Midbrain (tissue), 1 donor: ENCODE data around the gene GOLT1A.

Experiments used
- DNase-seq: peaks from one replicate; lab custom pipeline; 2025; lab: John Stamatoyannopoulos, UW

The GOLT1A gene

DNA sequence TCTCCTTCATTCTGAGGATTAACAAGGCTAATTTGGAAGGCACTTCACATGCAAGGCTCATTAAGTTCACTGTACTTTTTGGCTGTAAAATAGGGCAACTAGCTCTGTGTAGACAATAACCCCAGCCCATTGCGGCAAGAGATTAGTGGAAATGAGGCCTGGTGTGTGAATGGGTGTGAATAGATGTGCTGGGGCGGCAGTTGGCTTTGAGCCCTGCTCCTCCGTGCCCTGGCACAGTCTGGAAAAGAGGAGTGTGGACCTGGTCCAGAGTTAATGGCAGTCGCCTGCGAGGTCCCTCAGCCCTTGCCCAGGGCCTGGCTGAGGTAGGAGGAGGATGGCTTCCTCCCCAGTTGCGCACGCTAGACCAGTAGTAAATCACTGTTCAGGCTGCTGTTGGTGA lies 22.3 kb downstream of the GOLT1A start:
- peak; percentile 66 for DNase-seq

DNA sequence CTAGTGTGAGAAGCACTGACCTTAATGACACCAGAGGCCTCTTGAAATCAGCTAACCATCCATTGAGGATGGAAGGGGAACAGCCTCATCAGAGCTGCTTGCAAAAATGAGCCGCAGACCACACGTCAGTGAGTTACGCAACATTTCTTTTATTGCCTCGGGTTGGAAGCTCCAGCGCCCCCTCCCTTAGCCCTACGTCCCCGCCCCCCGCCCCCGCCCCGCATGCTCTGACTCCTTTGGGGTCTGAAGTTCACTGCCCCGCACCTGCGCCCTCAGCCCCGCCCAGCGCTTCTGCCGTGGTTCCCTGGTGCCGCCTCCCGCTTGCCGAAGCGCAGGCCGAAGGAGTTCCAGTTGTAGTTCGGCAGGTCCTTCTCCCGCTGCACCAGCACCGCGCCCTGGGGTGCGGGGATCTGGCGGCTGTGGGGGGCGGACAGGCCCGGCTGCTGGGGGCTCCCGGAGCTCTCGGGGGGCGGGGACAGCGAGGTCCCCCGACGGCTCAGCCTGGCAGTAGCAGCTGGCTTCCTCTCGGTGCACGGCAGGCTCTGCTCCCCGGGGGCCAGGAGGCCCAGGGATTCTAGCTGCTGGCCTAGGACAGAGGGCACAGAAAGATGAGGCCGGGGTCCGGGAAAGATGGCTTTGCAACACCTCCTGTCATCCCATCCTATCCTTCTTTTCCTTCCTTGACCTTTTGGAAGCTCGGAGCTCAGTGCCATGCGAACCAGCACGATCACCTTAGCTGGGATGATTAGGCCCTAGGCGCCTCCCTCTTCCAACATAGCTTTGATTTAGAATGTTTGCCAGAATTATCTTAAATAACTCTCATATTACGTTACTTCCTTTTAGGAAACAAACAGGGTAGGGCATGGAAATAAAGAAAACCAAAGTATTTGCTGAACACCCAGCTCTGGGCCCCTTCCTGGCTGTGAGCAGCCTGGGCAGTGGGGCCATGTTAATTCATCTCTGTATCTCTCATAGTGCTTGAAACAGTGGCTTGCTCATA lies 23.3 kb downstream of the GOLT1A start:
- no peak for DNase-seq

DNA sequence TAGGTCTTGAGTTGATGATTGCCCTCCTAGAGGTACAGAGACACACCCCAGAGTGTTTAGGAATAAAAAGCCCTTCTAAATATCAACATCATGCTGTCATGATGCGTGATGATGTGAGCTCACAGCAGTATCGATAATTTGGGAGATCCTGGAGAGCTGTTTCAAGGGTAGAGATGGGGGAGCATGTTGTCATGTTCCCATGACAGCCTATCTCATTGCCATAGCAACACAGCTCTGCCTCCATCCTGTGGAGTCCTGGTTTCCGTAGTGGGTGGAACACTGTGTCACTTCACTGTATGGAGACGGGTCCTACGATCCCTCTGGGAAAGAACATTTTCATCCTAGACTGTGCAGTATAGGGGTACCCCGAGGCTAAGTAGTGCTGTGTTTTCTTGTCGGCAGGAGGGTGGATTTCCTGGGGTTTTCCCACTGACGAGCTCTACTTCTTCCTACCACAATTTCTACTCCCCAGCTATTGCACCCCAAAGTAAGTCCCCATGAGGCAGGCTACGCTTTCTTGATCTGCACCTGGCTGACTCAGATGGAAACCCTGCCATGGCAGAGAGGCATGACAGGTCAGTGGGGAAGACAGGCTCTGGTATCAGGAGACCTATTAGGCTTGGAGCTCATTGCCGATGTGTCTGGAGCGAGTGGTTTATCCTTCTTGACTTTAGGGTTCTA lies 24.7 kb downstream of the GOLT1A start:
- DNase-seq = no peak

- no peak for DNase-seq
Observed at GRCh38 chr1:204186597-204186996, 27.2 kb downstream of the GOLT1A start.

DNA sequence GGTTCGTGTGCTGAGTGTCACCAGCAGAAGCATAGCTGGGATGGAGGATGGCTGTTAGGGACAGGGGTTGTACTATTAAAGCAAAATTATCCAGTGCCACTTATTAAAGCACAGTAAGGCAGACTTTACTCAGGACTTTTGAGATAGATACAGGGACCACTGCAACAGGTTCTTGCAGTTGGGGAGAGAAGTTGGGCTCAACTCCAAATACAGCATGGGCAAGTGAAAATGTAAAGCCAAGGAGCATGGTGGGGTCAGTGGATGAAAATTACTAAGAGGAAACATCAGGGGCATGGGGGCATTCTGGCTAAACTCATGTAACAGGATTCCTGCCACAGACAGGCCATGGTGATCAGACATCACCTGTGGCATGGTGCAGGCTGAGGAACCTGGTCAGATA lies 32.7 kb downstream of the GOLT1A start:
- DNase-seq = no peak

DNA sequence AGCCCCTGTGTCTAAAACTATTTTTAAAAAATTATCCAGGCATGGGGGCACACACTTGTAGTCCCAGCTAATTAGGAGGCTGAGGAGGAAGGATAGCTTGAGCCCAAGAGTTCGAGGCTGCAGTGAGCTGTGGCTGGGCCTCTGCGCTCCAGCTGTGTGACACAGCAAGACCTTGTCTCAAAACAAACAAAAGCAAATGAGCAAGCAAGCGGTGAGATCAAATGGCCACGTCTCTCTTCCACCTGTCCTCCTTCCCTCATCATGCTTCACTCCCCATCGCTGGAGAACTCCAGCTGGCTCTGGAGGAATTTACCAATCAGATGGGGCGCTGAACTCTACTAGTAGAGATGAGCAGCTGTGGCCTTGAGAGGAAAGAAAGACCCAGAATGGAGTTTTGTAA lies 33.7 kb downstream of the GOLT1A start:
- no peak for DNase-seq

GRCh38 chr1:204178487-204179281 lies 35.1 kb downstream of the GOLT1A start:
- no peak for DNase-seq

- DNase-seq = no peak
Observed at GRCh38 chr1:204177133-204177532, 36.7 kb downstream of the GOLT1A start.

- no peak for DNase-seq
Observed at GRCh38 chr1:204176049-204176448, 37.7 kb downstream of the GOLT1A start.

DNA sequence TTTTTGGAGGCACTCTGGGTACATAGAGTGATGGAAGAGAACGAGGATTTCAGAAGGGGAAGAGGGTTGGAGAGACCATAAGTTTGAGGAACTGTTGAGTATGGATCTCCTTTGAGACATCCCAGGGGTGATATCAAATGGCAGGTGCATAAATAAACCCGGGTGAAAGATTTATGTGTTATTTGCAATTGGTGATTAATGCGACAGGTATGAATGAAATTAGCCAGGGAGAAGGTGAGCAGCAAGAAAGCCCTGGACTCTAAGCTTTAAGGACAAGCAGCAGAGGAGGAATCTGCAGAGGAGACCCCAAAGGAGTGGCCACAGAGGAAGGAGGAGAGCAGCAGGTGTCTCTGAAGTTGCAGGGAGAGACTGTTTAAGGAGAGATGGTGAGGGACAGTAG lies 38.8 kb downstream of the GOLT1A start:
- no peak for DNase-seq

DNA sequence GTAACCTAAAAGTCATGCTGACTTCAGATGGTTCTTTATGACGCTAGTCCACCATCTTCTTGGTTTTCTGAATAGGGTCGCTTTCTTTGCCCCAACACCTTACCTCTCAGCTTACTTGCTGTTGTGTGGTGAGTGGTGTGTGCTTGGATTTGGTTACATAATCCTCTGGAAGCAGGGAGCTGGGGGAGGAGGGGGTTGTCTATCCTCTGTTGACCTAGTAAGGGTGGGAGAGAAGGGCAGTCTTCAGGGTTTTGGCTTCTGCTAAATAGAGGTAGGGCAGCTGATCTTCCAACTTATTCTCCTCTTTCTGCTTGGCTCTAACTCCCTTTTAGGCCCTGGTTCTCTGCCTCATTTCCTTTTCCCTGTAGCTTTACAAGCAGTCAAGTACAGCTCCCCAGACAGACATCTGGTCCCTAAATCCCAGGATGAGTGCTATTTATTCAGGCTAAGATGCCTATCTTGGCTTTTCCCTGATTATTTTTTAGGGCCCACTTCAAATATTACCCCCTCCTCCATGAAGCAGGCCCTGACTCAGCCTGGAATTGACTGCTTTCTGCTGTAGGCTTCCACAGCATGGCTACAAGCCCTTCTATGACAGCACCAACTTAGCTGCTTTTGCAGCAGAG lies 41.3 kb downstream of the GOLT1A start:
- DNase-seq = peak; percentile 57

DNA sequence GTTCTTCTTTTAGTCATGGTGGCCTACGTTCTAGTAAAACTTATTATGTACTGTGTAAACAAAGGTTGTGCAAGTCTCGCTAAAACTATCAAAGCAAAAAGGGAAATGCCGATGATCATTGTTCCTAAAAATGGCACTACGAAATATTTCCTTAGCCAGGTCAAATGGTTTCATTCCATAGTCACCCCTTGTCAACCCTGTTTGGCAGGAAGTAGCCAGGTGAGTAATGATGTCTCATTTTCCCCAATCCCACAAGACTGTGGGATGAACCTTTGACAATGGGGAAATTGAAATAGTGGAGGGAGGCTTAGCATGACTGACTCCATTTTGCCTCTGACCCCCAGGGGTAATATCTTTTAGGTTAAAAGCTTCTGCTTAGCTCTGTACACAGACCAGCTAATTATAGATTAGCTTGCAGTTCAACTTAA lies 42.0 kb downstream of the GOLT1A start:
- no peak for DNase-seq

- DNase-seq = no peak
Observed at GRCh38 chr1:204170494-204171155, 43.2 kb downstream of the GOLT1A start.

GRCh38 chr1:204169858-204170257 lies 43.9 kb downstream of the GOLT1A start:
- no peak for DNase-seq

GRCh38 chr1:204167730-204168129 lies 46.1 kb downstream of the GOLT1A start:
- DNase-seq = no peak

DNA sequence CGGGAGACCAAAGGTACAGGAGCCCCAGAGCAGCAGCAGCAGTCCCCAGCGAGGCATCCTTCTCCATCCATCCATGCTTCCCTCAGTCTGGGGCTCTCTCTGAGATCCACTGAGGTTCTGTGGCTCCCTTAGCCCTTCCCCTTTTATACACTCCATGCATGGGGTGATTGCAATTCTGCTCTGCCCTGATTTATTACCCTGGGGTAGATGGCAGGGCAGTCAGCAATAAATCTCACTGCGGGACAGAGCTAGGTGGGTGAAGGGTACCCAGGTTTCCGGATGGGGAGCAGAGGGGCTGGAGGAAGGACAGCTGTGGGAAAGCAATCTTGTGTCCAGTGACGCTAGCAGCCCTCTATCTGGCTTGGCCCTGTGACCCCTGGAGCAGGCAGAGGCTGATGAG lies 47.6 kb downstream of the GOLT1A start, which contains the start of gene REN:
REN (minus strand) TSS at position 119 of the 400 bp plus-strand sequence; CDS start at position 75, 44 bp downstream.
- no peak for DNase-seq

GRCh38 chr1:204162494-204163074 lies 51.2 kb downstream of the GOLT1A start:
- peak; percentile 80 for DNase-seq

- no peak for DNase-seq
Observed at GRCh38 chr1:204161609-204162493, 51.9 kb downstream of the GOLT1A start.

GRCh38 chr1:204157962-204158361 lies 55.8 kb downstream of the GOLT1A start:
- no peak for DNase-seq

DNA sequence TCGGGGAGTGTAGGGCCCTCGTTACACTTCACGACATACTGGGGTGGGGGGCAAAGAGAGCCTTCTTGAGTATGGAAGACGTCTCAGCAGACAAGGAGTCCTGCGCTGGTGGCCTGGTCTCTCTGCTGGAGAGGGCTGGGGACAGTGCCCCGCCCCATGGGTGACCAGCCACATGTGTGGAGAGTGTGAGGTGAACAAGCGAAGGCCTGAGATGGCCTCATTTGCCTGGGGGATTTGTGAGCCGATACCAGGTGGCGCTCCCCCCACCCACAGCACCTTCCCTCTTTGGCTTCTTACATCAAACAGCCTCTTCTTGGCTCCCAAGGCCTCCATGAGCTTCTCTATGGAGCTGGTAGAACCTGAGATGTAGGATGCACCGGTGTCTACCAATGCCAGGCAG lies 57.9 kb downstream of the GOLT1A start:
- DNase-seq = no peak
